ENCODE data around the gene TNS3. TPM values are rescaled to one million over a fixed set of nuclear protein-coding genes. Genes with fewer than 3 reads are reported as not detected.

The TNS3 gene
- total RNA-seq, 1 experiment from 2014 or later: 9.5 TPM

DNA sequence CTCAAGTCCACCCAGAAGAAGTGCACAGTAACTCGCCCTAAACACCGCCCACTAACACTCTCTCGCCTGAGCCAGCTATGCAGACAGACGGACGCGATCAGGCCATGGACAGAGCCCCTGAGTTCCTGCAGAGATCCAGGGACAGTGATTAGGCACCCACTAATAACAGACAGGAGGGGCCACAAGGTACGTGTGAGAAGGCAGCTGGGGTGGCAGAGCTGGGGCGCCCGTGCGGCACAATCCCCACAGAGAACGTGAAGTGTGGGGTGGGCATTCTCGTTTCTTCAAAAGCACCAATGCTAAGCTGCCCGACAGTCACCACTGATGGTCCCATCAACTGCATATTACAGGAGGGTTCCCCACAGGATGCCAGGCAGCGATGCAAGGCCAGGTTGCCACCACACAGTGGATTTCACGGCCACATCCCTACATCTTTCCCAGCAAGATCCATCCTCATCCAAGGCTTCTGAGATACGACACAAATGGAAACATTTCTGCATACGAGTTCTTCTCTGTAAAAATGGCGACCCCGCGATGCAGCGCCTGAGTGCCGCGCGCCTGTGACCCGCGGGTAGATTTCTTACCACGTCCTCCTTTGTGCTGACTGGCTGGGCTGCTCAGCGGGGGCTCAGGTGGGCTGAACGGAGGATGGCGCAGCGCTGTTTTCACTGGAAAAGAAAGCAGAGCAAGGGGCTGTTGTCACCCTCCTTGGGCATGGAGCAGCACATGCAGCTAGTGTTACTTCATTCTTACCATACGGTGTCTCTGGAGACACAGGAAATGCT, 237.5 kb downstream of the TNS3 start:
- Mint-ChIP-seq H3K9me3 (no peaks in the 10 kb centered on the region), H3K4me1 (no peaks in the 10 kb centered on the region), H3K36me3 (ENCODE audit: insufficient read depth in 1 of 3, low read depth in 3 of 3) (no peaks in the 10 kb centered on the region), H3K4me3 (no peak overlapping the region), H3K27me3 (ENCODE audit: low read depth) (no peaks in the 10 kb centered on the region), H3K27ac (peak overlapping the region in 2 of 3 experiments; percentile 28 to 81; a peak in 1 of 7 replicates)
- Histone ChIP-seq H3K4ac (ENCODE audit: low read depth, low read length) (no peak overlapping the region), H3K9me3 (ENCODE audit: control insufficient read depth, low read depth, low read length) (no peaks in the 10 kb centered on the region), H4K91ac (ENCODE audit: insufficient read length, low read depth, low read length) (no peak overlapping the region), H3K9ac (ENCODE audit: extremely low read depth, insufficient read length, low read length) (no peak overlapping the region), H4K20me1 (ENCODE audit: control insufficient read depth, insufficient read depth, insufficient read length) (no peaks in the 10 kb centered on the region), H3K4me2 (ENCODE audit: insufficient read depth, insufficient read length, low read length) (no peak overlapping the region), H2BK12ac (ENCODE audit: insufficient read length, low read depth, low read length) (no peak overlapping the region), H2BK20ac (ENCODE audit: low read depth, low read length, poor library complexity, severe bottlenecking) (no peak overlapping the region), H3K56ac (ENCODE audit: insufficient read length, low read depth, low read length) (no peak overlapping the region), H4K5ac (ENCODE audit: insufficient read length, low read depth, low read length) (no peak overlapping the region), H2BK5ac (ENCODE audit: insufficient read length, low read length) (no peak overlapping the region), H3K23ac (ENCODE audit: insufficient read length, low read depth, low read length) (no peak overlapping the region), H2BK15ac (ENCODE audit: low read depth, low read length) (no peak overlapping the region), H3K27ac (ENCODE audit: insufficient read length, low read depth, low read length) (no peak overlapping the region), H4K8ac (replicated peaks; ENCODE audit: insufficient read length, low read depth, low read length) (no peak overlapping the region), H3K4me1 (ENCODE audit: insufficient read depth, low read length) (no peaks in the 10 kb centered on the region; the same call in 1 of the 2 replicates), H3K18ac (ENCODE audit: insufficient read length, low read depth, low read length) (no peak overlapping the region), H3K27me3 (ENCODE audit: insufficient read depth, low read length) (no peaks in the 10 kb centered on the region), H2AK5ac (ENCODE audit: insufficient read length, low read length) (no peak overlapping the region), H2BK120ac (ENCODE audit: low read depth, low read length, poor library complexity, severe bottlenecking) (no peak overlapping the region), H3K79me1 (ENCODE audit: insufficient read depth, low read depth, low read length, poor library complexity, severe bottlenecking) (no peaks in the 10 kb centered on the region), H3K79me2 (ENCODE audit: insufficient read depth, low read length) (no peaks in the 10 kb centered on the region), H3K14ac (ENCODE audit: insufficient read depth, low read length) (no peak overlapping the region), H3K23me2 (ENCODE audit: insufficient read length, low read depth, low read length, poor library complexity, severe bottlenecking) (no peaks in the 10 kb centered on the region), H2AFZ (ENCODE audit: low read length) (no peak overlapping the region), H3T11ph (ENCODE audit: low read length) (no peak overlapping the region)
- no CpG with 5 or more reads among the region's 32 CpGs for WGBS (ENCODE audit: extremely low coverage, insufficient read length, low lambda C conversion rate)
- TF ChIP-seq, protein P1, sequence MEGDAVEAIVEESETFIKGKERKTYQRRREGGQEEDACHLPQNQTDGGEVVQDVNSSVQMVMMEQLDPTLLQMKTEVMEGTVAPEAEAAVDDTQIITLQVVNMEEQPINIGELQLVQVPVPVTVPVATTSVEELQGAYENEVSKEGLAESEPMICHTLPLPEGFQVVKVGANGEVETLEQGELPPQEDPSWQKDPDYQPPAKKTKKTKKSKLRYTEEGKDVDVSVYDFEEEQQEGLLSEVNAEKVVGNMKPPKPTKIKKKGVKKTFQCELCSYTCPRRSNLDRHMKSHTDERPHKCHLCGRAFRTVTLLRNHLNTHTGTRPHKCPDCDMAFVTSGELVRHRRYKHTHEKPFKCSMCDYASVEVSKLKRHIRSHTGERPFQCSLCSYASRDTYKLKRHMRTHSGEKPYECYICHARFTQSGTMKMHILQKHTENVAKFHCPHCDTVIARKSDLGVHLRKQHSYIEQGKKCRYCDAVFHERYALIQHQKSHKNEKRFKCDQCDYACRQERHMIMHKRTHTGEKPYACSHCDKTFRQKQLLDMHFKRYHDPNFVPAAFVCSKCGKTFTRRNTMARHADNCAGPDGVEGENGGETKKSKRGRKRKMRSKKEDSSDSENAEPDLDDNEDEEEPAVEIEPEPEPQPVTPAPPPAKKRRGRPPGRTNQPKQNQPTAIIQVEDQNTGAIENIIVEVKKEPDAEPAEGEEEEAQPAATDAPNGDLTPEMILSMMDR (conservative IDR thresholded peaks at IDR 0.05): no peak
- no peak for DNase-seq
